Ishikawa (cell line): ENCODE data around the gene GSTM4.

Experiments
- CEBPB ChIP-seq: IDR thresholded peaks from 2 replicates; pipeline ENCODE4 v1.6.1; 2012
- CREB1 ChIP-seq: IDR thresholded peaks from 2 replicates; pipeline ENCODE4 v1.6.1; 2012; ENCODE audit warnings: low read depth
- EGR1 ChIP-seq: IDR thresholded peaks from 2 replicates; pipeline ENCODE4 v1.6.1; 2012
- EP300 ChIP-seq: IDR thresholded peaks from 2 replicates; pipeline ENCODE4 v1.6.1; 2012; ENCODE audit warnings: borderline replicate concordance
- FOXM1 ChIP-seq: IDR thresholded peaks from 2 replicates; pipeline ENCODE4 v1.6.1; 2012; ENCODE audit warnings: low read depth, borderline replicate concordance
- NFIC ChIP-seq: IDR thresholded peaks from 2 replicates; pipeline ENCODE4 v1.6.1; 2012
- RAD21 ChIP-seq: IDR thresholded peaks from 2 replicates; pipeline ENCODE4 v1.6.1; 2012; ENCODE audit warnings: low read depth
- TAF1 ChIP-seq: IDR thresholded peaks from 2 replicates; pipeline ENCODE4 v1.6.1; 2012; ENCODE audit warnings: low read depth, mild to moderate bottlenecking
- TCF12 ChIP-seq: IDR thresholded peaks from 2 replicates; pipeline ENCODE4 v1.6.1; 2012; ENCODE audit warnings: low read depth
- TEAD4 ChIP-seq: IDR thresholded peaks from 2 replicates; pipeline ENCODE4 v1.6.1; 2012
- YY1 ChIP-seq: IDR thresholded peaks from 2 replicates; pipeline ENCODE4 v1.6.1; 2012; ENCODE audit warnings: low read depth
- ZBTB7A ChIP-seq: IDR thresholded peaks from 2 replicates; pipeline ENCODE4 v1.6.1; 2012; ENCODE audit warnings: low read depth
- TF ChIP-seq, protein P1 (sequence below): IDR thresholded peaks from 2 replicates; pipeline ENCODE4 v1.6.1; 2012
- TF ChIP-seq, protein P2 (sequence below): IDR thresholded peaks from 2 replicates; pipeline ENCODE4 v1.6.1; 2012; ENCODE audit warnings: low read depth, mild to moderate bottlenecking
- TF ChIP-seq, protein P3 (sequence below): IDR thresholded peaks from 2 replicates; pipeline ENCODE4 v1.6.1; 2012

The GSTM4 gene

DNA sequence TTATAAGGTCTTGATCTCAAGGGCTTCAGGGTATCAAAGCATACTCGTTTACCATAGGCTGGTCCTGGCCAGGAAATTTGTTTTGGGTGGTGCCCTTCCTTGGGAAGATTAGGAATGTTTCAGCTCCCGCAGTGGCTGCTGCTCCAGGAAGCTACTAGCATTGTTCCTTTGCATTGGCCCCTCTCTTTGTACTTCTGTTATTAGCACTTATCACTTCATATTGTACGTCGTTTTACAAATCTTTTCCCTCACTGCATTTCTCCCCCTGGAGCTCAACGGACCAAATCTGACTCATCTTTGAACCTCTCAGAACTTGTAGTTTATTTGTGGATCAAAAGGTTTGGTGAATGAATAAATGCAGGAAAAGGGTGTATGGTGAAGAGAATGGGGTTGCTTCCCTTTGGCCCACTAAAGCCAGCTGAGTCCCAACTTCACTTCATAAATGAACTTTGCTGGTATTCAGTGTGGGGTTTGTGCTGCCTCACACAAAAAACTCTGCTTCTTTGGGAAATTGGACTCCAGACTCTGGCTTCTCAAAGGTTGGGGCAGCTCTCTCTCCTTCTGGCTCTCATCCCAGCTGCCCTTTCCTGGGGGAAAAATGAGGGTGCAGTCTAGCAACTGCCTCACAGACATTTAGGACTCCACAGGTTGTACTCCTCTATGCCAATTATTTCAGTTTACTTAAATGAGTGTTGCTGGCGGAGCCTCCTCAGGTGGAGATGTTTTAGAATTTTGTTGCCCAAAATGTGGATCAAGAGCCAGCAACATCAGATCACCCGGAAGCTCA is 42.3 kb upstream of the GSTM4 start:
- TF ChIP-seq TCF12 (no peak), EP300 (no peak)

DNA sequence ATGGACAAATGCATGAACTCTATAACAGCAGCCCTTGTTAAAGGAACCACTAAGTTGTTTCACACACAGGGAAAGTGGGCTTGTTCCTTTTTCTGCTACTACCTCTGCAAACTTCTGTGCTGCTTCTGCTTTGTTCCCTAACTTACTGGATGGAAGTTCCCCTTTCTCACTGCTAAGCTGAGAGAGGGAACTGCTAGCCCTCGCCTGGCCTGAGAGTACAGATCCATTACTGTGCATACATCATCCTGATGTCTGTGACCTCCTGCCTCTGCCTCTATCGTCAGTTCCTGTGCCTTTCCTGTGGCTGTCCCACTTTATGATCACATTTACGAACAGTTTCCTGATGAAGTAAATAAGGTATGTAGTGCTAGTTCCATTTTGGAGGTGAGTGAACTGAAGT is 40.0 kb upstream of the GSTM4 start:
- TF ChIP-seq, protein P1, sequence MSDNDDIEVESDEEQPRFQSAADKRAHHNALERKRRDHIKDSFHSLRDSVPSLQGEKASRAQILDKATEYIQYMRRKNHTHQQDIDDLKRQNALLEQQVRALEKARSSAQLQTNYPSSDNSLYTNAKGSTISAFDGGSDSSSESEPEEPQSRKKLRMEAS, result no peak
- TF ChIP-seq EP300 (no peak), NFIC (no peak), CREB1 (no peak), YY1 (no peak), RAD21 (no peak), EGR1 (no peak), TEAD4 (no peak), TAF1 (no peak), TCF12 (no peak), ZBTB7A (no peak), CEBPB (no peak), FOXM1 (no peak)
- TF ChIP-seq, protein P2, sequence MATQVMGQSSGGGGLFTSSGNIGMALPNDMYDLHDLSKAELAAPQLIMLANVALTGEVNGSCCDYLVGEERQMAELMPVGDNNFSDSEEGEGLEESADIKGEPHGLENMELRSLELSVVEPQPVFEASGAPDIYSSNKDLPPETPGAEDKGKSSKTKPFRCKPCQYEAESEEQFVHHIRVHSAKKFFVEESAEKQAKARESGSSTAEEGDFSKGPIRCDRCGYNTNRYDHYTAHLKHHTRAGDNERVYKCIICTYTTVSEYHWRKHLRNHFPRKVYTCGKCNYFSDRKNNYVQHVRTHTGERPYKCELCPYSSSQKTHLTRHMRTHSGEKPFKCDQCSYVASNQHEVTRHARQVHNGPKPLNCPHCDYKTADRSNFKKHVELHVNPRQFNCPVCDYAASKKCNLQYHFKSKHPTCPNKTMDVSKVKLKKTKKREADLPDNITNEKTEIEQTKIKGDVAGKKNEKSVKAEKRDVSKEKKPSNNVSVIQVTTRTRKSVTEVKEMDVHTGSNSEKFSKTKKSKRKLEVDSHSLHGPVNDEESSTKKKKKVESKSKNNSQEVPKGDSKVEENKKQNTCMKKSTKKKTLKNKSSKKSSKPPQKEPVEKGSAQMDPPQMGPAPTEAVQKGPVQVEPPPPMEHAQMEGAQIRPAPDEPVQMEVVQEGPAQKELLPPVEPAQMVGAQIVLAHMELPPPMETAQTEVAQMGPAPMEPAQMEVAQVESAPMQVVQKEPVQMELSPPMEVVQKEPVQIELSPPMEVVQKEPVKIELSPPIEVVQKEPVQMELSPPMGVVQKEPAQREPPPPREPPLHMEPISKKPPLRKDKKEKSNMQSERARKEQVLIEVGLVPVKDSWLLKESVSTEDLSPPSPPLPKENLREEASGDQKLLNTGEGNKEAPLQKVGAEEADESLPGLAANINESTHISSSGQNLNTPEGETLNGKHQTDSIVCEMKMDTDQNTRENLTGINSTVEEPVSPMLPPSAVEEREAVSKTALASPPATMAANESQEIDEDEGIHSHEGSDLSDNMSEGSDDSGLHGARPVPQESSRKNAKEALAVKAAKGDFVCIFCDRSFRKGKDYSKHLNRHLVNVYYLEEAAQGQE, result no peak
- TF ChIP-seq, protein P3, sequence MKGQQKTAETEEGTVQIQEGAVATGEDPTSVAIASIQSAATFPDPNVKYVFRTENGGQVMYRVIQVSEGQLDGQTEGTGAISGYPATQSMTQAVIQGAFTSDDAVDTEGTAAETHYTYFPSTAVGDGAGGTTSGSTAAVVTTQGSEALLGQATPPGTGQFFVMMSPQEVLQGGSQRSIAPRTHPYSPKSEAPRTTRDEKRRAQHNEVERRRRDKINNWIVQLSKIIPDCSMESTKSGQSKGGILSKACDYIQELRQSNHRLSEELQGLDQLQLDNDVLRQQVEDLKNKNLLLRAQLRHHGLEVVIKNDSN, result no peak

DNA sequence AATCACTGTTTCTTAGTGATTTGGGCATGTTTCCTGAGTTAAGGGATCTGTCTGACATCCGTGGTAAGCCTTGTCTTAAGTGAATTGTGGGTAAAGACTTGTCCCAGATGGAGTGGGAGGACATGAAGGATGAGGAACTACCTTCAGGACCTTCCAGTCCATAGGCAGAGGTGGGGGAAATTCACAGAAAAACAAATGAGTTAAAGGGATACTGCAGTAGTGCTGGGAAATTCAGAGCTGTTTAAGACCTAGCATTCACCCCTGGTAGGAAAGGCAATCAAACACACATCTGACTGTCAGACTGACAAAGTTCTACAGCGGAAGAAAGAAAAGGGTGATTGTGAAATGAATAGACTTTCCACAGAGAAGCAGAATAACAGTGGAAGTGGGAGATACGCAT is 39.5 kb upstream of the GSTM4 start:
- TF ChIP-seq CEBPB (no peak), YY1 (no peak), TAF1 (no peak), EP300 (no peak), CREB1 (no peak), RAD21 (no peak)
- TF ChIP-seq, protein P3, result no peak

DNA sequence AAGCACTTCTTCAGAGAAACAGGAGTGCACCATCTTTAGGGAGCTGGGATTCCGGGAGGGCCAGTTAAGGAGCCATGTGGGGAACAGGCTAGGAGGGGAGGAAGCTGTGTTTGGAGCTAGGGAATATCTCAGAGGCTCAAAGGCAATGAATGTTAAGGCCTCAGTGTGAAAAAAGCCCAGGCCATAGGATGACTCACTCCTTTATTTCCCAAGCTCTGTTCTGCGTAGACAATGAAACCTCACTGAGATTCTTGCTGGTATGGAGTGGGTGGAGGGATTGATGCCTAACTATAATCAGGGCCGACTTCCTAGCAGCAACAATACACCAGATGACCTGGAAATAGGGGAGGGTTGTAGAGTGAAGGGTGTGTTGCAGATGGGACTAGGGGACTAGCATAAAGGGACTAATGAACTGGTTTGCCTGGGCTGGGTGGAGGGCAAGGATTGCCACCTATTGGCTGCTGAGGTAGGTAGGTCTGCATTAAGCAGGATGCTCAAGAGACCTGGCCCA is 38.6 kb upstream of the GSTM4 start:
- TF ChIP-seq CREB1 (no peak), YY1 (no peak), TAF1 (no peak), TCF12 (no peak), NFIC (no peak), RAD21 (no peak), EP300 (no peak), ZBTB7A (no peak), FOXM1 (no peak), EGR1 (no peak), TEAD4 (no peak), CEBPB (no peak)
- TF ChIP-seq, protein P3, result no peak
- TF ChIP-seq, protein P1, result no peak; the same call in 1 of the 2 replicates

DNA sequence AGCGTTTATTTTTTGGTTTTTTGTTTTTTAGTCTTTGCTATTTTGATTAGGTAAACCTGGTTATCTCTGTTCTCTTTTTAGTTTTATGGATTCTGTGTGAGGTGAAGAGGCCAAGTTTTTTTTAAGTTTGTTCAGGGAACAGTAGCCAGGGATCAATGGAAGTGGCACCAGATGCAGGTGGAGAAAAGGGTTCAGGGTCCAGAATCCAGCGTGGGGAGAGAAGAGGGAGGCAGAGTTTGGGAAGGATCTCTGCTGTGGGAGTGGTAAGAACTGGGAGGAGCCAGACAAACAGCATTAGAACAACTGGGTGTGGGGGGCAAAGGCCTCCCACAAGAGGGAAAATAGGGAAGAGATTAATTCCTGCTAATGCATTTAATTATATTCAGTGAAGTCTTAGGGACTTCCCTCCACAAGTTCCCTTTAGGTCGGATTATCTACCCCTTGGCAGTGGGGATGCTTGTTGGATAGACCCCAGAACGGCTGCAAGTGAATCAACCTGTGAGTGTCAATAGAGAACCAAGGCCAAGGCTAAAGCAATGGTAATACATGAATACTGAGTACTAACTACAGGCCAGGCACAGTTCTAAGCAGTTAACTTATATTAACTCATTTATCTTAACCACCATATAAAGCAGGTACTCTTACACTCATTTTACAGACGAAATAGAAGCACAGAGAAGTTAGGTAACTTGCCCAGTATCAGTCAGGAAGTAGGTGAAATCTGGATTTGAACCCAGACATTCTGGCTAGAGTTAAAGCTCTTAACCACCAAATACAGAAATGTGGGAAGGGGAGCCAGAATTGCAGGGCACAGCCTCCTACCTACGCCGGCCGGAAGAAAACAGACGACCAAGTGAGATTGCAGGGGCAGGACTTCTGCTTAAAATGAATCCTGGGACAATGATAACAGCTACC is 37.0 kb upstream of the GSTM4 start:
- TF ChIP-seq EGR1, result no peak
- no peak for TF ChIP-seq NFIC
- TF ChIP-seq TAF1, result no peak
- TF ChIP-seq TEAD4, result no peak
- TF ChIP-seq, protein P2, result no peak
- TF ChIP-seq, protein P3, result no peak
- TF ChIP-seq EP300, result no peak
- TF ChIP-seq, protein P1, result no peak
- TF ChIP-seq YY1, result no peak
- TF ChIP-seq CEBPB, result no peak
- TF ChIP-seq CREB1, result no peak
- TF ChIP-seq RAD21, result no peak
- TF ChIP-seq ZBTB7A, result no peak
- TF ChIP-seq FOXM1, result no peak
- TF ChIP-seq TCF12, result no peak
